IPS DF 6.9 (cell line): ENCODE data around the gene CPNE5.
A peak's percentile ranks its signal among the peaks of the same experiment; 100 is the strongest.

Source experiments
- DNase-seq: peaks from one replicate; pipeline ENCODE4 v3.0.0-alpha.2; 2013; ENCODE audit warnings: low read depth, low spot score
- H3K27ac ChIP-seq: one replicate; pipeline ENCODE4 v1.5.1; 2013; ENCODE audit warnings: low read length, control low read depth
- H3K27me3 ChIP-seq: 2 replicates; pipeline ENCODE4 v1.6.1; 2013; ENCODE audit warnings: mild to moderate bottlenecking, low read length; ENCODE audit not compliant: control insufficient read depth, insufficient read depth
- H3K36me3 ChIP-seq: 2 replicates; pipeline ENCODE4 v1.6.1; 2013; ENCODE audit warnings: low read length; ENCODE audit not compliant: control insufficient read depth, insufficient read depth
- H3K4me1 ChIP-seq: 2 replicates; pipeline ENCODE4 v1.6.1; 2013; ENCODE audit warnings: low read length; ENCODE audit not compliant: control insufficient read depth, insufficient read depth
- H3K4me3 ChIP-seq: 2 replicates; pipeline ENCODE4 v1.5.1; 2013; ENCODE audit warnings: mild to moderate bottlenecking, low read length
- H3K9me3 ChIP-seq: 2 replicates; pipeline ENCODE4 v1.6.1; 2013; ENCODE audit warnings: low read length, inconsistent platforms; ENCODE audit not compliant: control insufficient read depth, insufficient read depth
- WGBS: extraction: QIAGEN DNeasy Blood & Tissue Kit; methylation state at CpG from one replicate; pipeline ENCODE4 v1.1.7; 2013; ENCODE audit warnings: mixed read lengths, missing lambda C conversion rate; ENCODE audit not compliant: insufficient read length, insufficient coverage; 5-methylcytosine and 5-hydroxymethylcytosine counted together

The CPNE5 gene

DNA sequence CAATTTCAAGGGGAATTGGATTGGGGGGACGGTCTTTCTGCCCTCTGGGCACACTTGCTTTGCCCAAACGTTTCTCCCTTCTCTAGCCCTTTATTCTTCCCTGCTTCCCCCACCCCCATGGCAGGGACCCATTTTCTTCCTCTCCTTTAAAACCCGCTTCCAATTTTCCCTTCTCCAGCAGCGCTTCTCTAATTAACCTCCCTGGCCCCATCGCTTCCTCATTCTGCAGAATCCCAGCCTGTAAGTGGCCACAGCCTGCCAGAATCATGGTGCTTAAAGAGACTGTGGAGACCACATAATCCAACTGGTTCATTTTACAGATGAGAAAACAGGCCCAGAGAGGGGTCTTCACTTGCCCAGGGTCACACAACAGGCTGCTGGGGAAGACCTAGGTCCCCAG is 61.4 kb downstream of the CPNE5 start:
- no peaks in the 10 kb centered on the region for H3K36me3 ChIP-seq
- H3K4me3 ChIP-seq = no peak overlapping the region
- H3K9me3 ChIP-seq = no peaks in the 10 kb centered on the region
- no CpG with 5 or more reads among the region's 5 CpGs for whole genome bisulfite sequencing
- no peak overlapping the region for H3K27ac ChIP-seq
- H3K4me1 ChIP-seq = no peaks in the 10 kb centered on the region
- DNase-seq = no peak
- no peaks in the 10 kb centered on the region for H3K27me3 ChIP-seq

DNA sequence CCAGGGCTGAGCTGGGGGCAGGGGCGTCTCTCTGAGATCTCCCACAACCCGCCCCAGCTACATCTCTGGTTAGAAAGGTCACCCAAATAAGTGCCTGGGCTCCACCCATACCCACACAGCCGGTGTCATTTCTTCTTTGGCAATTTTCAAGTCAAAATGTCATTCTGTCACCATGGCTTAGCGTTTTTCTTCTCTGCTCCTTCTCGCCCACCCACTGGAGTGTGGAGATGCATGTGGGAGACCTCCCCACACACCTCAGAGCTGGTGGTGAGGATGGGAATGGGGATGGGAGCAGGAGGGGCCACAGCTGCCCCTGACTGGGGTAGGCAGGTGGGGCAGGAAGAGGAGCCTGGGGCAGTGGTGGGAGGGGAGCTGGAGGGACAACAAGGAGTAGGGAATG is 63.1 kb downstream of the CPNE5 start:
- no CpG with 5 or more reads among the region's 5 CpGs for WGBS
- Histone ChIP-seq H3K27me3 (no peaks in the 10 kb centered on the region), H3K36me3 (no peaks in the 10 kb centered on the region), H3K4me3 (no peak overlapping the region), H3K9me3 (no peaks in the 10 kb centered on the region), H3K27ac (no peak overlapping the region), H3K4me1 (0 out of 2 replicates have a peak, but pooled peaks cover 3% of the 10 kb centered on the region)
- DNase-seq = no peak

DNA sequence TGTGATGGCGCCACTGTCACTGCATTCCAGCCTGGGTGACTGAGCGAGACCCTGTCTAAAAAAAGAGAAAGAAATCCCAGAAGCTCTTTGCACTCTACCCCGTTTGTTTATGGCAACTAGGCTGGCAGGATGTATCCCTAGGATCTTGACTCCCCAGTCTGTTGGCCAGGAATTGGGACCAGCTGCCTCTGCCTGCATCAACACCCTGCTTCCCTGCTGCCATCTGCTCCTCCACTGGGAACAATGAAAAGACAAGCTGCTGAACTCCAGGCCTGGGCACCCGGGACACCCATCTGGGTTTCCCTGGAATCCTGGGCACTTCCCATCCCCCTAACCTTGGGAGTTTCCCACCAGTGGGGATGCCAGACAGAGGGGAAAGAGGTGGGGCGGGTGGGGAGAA is 64.9 kb downstream of the CPNE5 start:
- Histone ChIP-seq H3K4me1 (0 out of 2 replicates have a peak, but pooled peaks cover 3% of the 10 kb centered on the region), H3K27ac (no peak overlapping the region), H3K9me3 (no peaks in the 10 kb centered on the region), H3K27me3 (no peaks in the 10 kb centered on the region), H3K36me3 (no peaks in the 10 kb centered on the region), H3K4me3 (no peak overlapping the region)
- WGBS = no CpG with 5 or more reads among the region's 5 CpGs
- no peak for DNase-seq

DNA sequence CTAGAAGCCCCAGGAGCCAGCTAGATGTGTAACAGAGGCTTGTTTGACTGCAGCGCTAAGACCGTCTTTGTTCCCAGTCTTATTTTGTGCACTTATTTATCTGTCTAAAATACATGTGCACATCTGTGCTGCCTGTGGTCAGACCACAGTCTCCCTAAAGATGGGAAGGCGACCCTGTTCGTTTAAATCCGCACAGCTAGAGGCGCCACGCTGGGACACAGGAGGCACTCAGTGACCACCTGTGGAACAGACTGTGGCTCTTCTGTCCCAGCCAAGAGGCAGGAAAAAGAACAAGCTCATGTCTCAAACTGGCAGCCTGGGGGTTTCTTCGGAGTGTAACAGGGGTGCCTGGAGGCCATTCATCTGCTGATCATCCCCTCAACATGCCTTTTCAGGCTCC is 66.8 kb downstream of the CPNE5 start:
- DNase-seq = no peak
- no CpG with 5 or more reads among the region's 8 CpGs for WGBS
- no peak overlapping the region for H3K27ac ChIP-seq
- 0 out of 2 replicates have a peak, but pooled peaks cover 3% of the 10 kb centered on the region for H3K4me1 ChIP-seq
- H3K4me3 ChIP-seq = no peak overlapping the region
- H3K27me3 ChIP-seq = no peaks in the 10 kb centered on the region
- no peaks in the 10 kb centered on the region for H3K9me3 ChIP-seq
- H3K36me3 ChIP-seq = no peaks in the 10 kb centered on the region

DNA sequence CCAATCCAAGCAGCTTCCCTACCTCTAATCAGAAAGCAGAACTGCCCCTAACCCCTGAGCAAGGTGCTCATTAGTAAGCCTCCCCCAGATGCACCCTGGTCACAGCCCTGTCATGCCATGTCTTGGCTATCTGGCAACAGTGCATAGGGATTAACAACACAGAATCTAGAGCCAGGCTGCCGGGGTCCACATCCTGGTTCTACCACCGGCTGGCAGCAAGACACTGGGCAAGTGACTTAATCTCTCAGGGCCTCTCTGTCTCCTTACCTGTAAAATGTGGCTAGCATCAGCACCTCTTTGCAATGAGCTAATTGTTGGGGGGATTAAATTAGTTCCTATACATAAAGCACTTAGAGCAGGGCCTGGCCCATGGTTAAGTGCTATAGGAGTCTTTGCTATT is 68.1 kb downstream of the CPNE5 start:
- H3K27ac ChIP-seq = no peak overlapping the region
- DNase-seq = no peak
- WGBS = no CpG with 5 or more reads among the region's 2 CpGs
- H3K4me3 ChIP-seq = no peak overlapping the region
- H3K27me3 ChIP-seq = no peaks in the 10 kb centered on the region
- 0 out of 2 replicates have a peak, but pooled peaks cover 3% of the 10 kb centered on the region for H3K4me1 ChIP-seq
- no peaks in the 10 kb centered on the region for H3K9me3 ChIP-seq
- H3K36me3 ChIP-seq = no peaks in the 10 kb centered on the region

DNA sequence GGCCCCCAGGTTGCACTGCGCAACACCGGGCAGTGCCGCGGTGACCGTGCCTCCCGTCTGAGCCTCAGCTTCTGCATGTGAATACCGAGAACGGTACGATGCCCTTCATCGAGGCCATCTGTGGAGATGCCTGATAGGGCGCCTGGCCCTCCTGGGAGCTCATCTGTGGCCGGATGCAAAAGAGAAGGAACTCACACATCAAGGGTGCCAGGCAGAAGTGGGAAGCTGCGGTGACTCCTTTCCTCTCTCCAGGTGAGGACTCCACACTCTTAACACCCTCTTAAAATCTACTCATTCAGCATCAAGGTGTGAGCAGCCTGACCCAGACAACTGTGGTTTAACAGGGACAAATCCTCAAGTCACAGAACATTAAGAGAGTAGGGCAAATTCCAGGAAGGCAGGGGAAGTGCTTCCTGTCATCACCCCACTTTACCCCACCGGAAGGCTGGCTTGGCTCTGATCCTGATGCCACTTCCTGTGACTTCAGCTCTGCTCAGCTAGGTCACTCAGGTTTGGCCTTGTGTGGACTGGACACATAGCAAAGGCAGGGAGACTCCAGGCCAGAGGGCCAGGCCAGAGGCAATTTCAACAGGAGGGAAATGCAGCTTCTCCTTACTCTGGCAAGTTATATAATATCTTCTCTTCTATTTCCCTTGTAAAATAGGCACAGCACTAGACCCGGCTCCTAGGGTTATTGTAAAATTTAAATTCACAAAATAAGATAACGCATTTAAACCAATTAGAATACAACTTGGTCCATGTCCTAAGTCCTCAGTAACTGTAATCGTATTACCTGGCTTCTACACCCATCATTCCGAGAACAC is 69.4 kb downstream of the CPNE5 start:
- no peak overlapping the region for H3K4me3 ChIP-seq
- H3K9me3 ChIP-seq = no peaks in the 10 kb centered on the region
- H3K27me3 ChIP-seq = no peaks in the 10 kb centered on the region
- WGBS = no CpG with 5 or more reads among the region's 18 CpGs
- no peak for DNase-seq
- 0 out of 2 replicates have a peak, but pooled peaks cover 3% of the 10 kb centered on the region for H3K4me1 ChIP-seq
- no peak overlapping the region for H3K27ac ChIP-seq
- H3K36me3 ChIP-seq = no peaks in the 10 kb centered on the region

DNA sequence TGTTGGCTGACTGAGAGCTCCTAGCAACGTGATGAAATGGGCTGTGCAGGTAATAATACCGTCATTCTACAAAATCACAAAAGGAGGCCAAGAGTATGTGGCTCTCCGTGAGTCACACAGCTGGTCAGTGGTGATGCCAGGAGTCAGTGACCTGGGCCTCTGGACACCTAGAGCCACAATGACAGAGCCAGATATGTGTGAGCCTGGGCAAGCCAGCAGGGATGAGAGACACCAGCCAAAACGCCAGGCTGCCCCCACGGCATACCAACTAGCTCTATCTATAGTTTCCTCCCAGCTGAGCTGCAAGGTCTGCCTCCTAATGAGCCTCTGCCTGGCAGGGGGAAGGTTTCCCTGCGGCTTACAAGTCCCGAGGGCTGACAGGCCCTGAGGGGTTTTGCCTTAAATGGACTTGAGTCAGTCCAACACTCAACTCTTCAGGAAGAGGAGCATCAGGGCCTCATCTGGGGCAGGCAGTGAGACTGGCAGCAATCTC is 70.0 kb downstream of the CPNE5 start:
- no CpG with 5 or more reads among the region's 7 CpGs for WGBS
- no peak overlapping the region for H3K27ac ChIP-seq
- 0 out of 2 replicates have a peak, but pooled peaks cover 3% of the 10 kb centered on the region for H3K4me1 ChIP-seq
- no peaks in the 10 kb centered on the region for H3K9me3 ChIP-seq
- no peaks in the 10 kb centered on the region for H3K27me3 ChIP-seq
- no peaks in the 10 kb centered on the region for H3K36me3 ChIP-seq
- H3K4me3 ChIP-seq = no peak overlapping the region
- DNase-seq = no peak

DNA sequence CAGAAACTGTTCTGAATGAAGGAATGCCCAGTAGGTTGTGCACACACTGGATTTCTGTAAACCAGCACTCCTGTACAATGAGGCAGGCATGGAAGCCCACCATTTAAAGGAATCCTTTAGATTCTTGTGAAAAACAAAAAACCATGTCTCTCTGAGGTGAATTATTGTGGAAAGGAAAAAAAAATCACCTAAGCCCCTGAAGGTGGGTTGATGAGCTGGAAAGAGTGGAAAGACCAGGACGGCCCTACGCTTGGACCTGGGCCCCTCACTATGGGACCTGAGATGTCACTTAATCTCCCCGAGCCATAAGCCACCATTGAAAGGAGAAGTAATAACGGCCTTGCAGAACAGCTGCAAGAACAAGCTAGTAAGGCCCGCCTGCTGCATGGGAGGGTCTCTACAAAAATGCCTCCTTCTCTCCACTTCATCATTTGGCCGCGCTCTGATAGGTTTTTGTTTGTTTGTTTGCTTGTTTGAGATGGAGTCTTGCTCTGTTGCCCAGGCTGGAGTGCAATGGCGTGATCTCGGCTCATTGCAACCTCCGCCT is 72.8 kb downstream of the CPNE5 start:
- no peaks in the 10 kb centered on the region for H3K27me3 ChIP-seq
- WGBS = no CpG with 5 or more reads among the region's 10 CpGs
- no peaks in the 10 kb centered on the region for H3K4me1 ChIP-seq
- no peak overlapping the region for H3K27ac ChIP-seq
- no peaks in the 10 kb centered on the region for H3K36me3 ChIP-seq
- no peak for DNase-seq
- no peak overlapping the region for H3K4me3 ChIP-seq
- H3K9me3 ChIP-seq = no peaks in the 10 kb centered on the region

DNA sequence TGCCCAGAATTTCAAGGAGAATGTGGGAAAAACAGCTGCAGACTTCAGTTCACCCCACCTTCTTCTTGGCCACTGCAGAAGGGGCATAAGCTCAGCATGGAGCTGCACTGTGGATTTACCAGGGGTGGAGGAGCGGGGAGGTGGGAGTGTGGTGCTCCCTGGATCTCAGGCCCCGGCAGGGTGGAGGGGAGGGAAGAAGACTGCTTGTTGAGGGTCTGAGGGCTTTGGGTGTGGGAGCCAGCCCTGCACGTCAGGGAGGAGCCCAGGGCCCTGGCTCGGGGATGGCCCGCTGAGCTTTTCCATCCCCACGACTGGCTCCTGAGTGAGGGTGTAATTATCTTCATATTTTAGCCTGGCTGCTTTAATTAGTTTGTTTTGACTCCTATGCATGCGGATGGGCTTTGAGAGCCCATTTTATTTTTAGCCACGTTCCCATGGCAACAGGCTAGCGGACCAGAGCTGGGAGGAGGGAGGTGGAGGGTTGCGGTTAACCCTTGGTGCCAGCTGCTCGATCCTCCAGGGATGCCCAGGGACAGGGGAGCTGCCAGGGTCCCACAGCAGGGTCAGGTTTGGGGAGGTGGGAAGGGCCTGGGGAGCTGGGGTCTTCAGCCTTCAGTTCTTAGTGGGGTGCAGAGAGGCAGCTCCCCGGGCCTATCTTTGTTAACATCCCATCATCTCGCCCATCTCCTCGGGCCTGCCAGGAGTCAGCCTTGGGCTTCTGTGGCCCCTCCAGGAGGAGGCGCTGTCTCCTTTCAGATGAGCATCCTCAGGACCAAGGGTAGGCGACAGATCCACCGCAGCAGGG is 73.4 kb downstream of the CPNE5 start:
- Histone ChIP-seq H3K27me3 (no peaks in the 10 kb centered on the region), H3K27ac (no peak overlapping the region), H3K4me3 (no peak overlapping the region), H3K9me3 (no peaks in the 10 kb centered on the region), H3K4me1 (no peaks in the 10 kb centered on the region), H3K36me3 (no peaks in the 10 kb centered on the region)
- DNase-seq = peak; percentile 72
- WGBS = no CpG with 5 or more reads among the region's 17 CpGs

DNA sequence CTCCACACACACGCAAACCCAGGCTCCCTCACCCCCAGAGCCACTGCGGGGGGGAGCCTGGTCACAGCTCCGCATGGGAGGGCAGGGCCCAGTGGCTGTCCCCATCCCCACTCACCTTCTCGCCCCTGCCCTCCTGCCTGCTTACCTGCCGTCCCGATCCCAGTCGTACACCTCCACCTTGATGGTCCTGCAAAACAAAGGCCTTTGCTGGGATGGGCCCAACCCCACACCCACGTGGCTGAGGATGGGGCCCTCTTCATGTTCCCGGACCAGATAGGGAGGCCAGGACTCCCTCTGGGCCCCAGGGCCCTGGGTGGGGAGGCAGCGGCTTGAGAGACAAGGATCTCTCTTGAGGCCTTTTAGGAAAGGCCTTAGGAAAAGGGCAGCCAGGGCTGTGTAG is 74.1 kb downstream of the CPNE5 start:
- no peak overlapping the region for H3K4me3 ChIP-seq
- no peaks in the 10 kb centered on the region for H3K4me1 ChIP-seq
- H3K27me3 ChIP-seq = no peaks in the 10 kb centered on the region
- DNase-seq = no peak
- H3K9me3 ChIP-seq = no peaks in the 10 kb centered on the region
- no peaks in the 10 kb centered on the region for H3K36me3 ChIP-seq
- WGBS = no CpG with 5 or more reads among the region's 10 CpGs
- no peak overlapping the region for H3K27ac ChIP-seq
